NOMO-1 (cell line): ENCODE results near the gene STARD9.

Experiments
- DNase-seq, 2 experiments: peaks; one replicate each; lab custom pipeline; 2025; ENCODE audit not compliant: unreplicated experiment in 2 of 2; lab: John Stamatoyannopoulos, UW

The STARD9 gene

DNA sequence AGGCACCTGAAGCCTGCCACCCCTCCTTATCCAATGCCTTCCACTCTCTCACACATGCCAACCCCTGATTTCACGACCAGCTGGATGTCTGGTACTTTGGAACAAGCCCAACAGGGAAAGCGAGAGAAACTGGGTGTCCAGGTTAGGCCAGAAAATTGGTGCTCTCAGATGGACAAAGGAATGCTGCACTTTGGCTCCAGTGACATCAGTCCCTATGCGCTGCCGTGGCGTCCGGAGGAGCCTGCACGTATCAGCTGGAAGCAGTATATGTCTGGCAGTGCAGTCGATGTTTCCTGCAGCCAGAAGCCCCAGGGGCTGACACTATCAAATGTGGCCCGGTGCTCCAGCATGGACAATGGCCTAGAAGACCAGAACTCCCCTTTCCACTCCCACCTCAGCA, 116.4 kb downstream of the STARD9 start:
- DNase-seq, result no peak

DNA sequence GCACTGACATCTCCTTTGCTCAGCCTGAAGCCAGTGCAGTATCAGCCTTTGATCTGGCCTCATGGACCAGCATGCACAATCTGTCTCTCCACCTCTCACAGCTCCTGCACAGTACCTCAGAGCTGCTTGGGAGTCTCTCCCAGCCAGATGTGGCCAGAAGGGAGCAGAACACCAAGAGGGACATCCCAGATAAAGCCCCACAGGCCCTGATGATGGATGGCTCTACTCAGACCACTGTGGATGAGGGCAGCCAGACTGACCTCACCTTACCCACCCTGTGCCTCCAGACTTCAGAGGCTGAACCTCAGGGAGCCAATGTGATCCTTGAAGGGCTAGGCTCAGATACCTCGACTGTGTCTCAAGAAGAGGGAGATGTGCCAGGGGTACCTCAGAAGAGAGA, 117.1 kb downstream of the STARD9 start:
- no peak for DNase-seq

DNA sequence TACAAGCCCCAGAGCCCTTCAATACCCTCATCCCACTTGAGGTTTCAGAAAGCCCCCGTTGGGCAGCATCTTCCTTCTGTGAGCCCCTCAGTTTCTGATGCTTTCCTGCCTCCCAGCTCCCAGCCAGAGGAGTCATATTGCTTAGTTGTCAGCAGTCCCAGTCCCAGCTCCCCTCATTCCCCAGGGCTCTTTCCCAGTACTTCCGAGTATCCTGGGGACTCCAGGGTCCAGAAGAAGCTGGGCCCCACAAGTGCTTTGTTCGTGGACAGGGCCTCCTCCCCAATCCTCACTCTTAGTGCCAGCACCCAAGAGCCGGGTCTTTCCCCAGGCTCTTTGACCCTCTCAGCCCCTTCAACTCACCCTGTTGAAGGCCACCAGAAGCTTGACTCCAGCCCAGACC, 117.6 kb downstream of the STARD9 start:
- DNase-seq, result no peak

DNA sequence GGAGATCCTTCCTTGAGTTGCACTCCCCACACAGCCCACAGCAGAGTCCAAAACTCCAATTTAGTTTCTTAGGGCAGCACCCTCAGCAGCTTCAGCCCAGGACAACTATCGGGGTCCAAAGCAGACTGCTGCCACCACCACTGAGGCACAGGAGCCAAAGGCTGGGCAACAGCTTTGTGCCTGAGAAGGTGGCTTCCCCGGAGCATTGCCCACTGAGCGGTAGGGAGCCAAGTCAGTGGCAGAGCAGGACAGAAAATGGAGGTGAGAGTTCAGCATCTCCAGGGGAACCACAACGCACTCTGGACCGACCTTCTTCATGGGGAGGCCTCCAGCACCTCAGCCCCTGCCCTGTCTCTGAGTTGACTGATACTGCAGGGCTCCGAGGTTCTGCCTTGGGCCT, 118.1 kb downstream of the STARD9 start:
- DNase-seq, result no peak

DNA sequence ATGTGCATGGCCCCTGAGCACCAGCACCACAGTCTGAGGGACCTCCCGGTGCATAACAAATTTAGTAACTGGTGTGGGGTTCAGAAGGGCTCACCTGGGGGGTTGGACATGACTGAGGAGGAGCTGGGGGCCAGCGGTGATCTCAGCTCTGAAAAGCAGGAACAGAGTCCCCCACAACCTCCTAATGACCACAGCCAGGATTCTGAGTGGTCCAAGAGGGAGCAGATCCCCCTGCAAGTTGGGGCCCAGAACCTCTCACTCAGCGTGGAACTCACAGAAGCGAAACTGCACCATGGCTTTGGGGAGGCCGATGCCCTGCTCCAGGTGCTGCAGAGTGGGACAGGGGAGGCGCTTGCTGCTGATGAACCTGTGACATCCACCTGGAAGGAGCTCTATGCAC, 118.5 kb downstream of the STARD9 start:
- DNase-seq, result no peak

DNA sequence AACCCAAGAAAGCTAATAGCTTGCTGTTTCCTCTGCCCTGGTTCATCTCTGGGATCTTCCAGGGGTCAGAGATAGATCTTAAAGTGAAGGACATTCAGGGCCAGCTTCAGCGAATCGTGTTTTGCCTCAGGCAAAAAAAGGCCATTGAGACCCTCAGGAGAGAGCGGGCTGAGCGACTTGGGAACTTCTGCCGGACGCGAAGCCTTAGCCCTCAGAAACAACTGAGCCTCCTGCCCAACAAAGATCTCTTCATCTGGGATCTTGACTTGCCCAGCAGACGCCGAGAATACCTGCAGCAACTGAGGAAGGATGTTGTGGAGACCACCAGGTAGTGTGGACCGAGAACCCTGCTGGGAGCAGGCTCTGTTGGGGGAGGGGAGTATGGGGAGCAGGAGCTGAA, 119.0 kb downstream of the STARD9 start:
- no peak for DNase-seq

DNA sequence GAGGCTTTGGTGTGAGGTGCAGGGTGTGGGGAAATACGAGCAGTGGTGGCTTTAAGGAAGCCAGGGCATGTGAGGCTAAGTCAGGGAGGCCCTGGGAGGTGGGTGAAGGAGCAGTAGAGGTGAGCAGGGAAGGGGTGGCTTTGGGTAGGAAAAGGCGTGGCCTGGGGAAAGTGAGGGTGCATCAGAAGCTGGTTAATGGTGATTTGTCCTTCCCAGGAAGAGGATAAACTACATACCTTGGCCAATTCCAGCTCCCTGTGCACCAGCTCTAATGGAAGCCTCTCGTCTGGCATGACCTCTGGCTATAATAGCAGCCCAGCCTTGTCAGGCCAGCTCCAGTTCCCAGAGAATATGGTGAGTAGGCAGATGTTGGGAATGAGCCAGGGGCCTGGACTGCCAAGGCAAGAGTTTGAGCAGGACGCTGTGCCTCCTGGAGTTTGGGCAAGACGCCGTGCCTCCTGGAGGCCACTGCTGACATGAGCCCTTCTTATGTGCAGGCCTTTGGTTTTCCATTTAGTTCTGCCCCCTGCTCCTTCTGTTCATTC, 120.2 kb downstream of the STARD9 start:
- no peak for DNase-seq

DNA sequence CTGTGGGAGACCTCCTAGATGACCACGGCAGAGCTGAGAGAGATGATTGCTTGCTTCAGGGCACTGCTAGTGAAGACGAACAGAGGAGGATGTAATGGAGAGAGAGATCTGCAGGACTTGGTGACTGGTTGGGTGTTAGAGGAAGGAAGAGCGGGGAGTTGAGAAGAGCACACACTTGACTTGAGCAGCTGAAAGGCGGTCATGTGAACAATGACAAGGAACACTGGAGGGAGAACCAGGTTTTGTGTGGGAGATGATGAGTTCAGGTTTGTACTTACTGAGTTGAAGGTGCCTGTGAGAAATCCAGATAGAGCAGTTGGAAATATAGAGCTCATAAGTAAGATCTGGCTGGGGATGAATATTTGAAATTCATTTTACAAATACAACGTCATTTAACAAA, 121.2 kb downstream of the STARD9 start:
- DNase-seq, result no peak

DNA sequence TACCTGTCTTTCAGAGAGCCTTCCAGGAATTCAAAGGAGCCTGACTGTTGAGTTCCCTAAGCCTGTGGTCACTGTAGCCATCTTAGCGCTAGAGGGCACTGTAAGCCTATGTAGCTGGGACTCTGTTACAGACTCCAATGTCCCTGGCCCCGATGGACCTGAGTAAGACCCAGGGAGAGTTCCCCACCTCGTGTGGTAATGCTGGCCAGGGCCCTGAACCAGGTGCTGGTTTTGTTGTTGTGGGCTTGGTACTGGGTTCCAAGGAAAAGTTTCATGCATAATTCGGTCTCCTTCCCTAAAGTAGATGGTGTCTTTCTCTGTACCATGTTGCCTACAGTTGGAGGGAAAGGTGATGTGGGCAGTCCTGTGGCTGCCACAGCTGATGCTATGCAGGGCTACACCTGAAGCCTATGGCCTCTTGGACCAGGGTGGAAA, 129.1 kb downstream of the STARD9 start:
- DNase-seq, result peak; percentile 26 to 61

DNA sequence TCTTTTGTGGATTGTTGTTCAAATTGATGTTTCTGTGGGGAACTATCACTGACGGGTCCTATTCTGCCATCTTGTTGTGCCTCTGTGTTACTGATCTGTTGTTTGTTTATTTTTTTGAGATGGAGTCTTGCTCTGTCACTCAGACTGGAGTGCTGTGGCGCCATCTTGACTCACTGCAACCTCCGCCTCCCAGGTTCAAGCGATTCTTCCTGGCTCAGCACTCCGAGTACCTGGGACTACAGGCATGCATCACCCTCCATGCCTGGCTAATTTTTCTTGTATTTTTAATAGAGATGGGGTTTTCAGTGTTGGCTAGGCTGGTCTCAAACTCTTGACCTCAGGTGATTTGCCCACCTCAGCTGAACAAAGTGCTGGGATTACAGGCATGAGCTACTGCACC, 129.9 kb downstream of the STARD9 start:
- DNase-seq, result no peak

DNA sequence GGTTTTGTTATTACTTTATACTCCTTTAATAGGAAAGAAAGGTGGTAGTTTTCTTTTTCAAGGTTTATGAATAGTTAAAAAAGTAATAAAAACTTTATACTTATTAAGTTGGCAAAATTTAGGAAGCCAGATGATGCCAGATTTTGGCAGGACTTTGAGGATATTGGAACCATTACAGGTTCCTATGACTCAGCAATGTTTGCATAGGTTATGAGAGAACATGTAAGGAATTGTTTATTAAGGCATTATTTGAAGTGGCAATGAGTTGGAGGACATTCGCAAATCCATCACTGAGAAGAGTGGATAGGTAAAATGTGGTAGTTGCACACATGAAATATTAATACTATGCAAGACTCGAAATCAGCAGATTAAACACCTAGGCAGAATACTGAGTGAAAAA, 131.7 kb downstream of the STARD9 start:
- no peak for DNase-seq

DNA sequence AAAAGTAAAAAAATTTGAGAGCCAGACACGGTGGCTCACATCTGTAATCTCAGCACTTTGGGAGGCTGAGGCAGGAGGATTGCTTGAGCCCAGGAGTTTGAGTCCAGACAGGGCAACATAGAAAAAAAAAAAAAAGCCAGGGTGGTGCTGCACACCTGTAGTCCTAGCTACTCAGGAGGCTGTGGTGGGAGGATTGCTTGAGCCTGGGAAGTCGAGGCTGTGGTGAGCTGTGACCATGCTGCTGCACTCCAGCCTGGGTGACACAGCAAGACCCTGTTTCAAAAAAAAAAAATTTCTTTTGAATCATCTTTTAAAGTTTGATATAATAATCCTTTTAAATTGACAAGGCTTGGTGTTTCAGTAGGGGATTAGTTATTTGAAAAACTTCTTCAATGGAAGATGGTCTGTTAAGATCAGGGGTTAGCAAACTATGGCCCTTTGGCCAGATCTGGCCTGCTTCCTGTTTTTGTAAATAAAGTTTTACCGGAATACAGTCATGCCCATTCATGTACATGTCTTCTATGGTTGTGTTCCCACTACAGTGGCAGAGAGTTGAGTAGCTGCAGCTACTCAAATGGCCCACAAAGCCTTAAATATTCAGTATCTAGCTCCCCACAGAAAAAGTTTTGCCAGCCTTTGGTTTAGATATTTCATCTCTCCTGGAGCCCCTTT, 132.6 kb downstream of the STARD9 start:
- DNase-seq, result no peak

DNA sequence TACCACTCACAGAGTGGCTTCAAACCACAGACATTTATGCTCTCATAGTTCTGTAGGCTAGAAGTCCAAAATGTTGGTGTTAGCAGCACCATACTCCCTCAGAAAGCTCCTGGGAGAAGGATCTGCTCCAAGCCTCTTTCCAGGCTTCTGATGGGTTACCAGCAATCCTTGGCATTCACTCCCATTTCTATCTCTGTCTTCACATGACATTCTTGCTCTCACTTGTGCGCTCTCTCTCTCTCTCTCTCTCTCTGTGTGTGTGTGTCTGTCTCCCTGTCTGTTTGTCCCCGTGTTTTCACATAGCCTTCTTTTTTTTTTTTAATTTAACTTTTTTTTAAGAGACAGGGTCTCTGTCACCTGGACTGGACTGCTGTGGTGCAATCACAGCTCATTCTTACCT, 135.3 kb downstream of the STARD9 start:
- DNase-seq, result no peak

DNA sequence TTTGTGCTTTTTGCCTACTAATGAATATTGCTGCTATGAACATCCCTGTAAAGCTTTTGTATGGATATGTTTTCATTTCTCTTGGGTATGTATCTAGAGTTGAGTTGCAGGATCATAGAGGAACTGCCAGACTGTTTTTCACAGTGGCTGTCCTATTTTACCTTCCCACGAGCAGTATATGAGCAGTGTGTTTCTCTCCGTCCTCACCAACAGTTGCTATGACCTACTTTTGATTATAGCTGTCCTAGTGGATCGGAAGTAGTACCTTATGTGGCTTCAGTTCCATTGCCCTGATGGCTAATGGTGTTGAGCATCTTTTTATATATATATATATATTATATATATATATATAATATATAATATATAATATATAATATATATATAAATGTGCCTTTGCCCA, 136.3 kb downstream of the STARD9 start:
- DNase-seq, result no peak

DNA sequence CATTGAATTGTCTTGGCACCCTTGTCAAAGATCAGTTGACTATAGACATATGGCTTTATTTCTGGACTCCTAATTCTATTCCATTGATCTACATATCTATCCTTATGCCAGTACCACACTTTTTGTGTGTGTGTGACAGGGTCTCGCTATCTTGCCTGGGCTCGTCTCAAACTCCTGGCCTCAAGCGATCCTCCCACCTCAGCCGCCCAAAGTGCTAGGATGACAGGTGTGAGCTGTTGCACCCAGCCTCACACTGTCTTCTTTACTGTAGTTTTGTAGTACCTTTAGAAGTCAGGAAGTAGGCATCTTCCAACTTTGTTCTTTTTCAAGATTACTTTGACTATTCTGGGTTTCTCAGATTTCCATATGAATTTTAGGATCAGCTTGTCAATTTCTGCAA, 137.2 kb downstream of the STARD9 start:
- DNase-seq, result no peak

DNA sequence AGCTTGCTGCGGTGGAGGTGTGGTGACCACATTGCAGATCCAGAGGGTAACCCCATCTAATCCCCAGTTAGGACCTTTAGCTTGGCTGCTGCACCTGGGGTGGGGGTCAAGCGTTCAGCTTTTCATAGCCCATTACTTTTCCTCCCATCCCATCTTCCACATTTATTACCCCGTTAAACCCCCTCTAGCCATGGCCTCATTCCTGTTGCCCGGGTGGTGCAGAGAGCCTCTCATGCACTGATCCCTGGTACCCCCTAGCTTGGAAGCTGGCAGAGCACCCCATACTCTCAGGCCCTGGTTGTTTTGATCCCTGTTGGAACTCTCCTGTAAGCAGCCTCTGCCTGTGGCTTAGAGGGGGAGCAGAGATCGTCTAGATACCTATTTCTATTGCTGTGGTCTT, 140.7 kb downstream of the STARD9 start:
- DNase-seq, result no peak

DNA sequence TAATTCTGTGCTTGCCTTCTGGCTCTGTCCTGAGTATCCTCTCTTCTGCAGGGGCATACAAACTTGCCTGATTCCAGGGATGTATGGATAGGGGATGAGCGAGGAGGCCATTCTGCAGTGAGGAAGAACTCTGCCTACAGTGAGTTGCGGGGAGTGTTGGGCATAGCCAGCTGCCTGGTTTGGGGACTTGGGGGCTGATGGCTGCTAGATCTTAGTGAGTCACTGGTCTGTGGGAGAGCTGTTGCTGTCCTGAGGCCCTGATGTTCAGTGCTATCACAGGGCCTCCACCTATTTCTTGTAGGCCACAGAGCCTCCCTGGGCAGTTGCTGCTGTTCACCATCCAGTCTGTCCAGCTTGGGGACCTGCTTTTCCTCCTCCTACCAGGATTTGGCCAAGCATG, 141.2 kb downstream of the STARD9 start:
- DNase-seq, result no peak

DNA sequence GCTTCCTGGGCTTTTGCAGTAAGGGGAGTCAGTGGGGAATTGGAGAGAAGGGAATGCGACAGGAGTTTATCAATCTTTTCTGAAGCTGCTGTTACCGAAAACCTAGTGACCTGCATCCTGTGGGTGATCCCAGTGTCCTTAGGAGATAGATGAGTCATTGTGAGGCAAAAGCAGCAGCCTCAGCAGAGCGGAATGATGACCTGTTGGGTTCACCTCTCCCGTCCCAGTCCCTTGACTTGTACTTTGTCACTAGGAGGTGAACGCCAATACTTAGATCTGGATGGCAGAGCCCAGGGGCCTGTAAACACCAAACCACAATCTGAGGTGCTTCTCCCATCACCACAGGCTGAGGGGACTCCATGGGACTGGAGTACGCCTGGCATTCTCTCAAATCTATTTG, 143.6 kb downstream of the STARD9 start:
- no peak for DNase-seq

DNA sequence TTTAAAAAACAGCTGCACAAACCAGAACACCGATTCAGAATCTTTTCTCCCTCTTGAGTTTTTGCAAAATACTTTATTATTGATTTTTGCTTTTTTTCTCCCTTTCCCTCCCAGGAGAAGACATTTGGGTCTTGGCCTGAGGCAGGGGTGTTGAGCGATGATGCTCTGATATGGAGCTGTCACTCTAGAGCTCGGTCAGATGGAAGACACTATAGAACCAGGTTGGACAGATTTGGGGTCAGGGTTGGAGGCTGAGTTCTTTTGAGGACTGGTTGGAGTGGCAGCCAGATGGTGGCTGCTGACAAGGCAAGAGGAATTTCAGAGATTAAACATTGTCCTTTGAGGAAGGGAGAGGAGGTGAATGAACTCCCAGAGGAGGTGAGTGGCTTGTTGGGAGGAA, 144.7 kb downstream of the STARD9 start:
- DNase-seq, result no peak

DNA sequence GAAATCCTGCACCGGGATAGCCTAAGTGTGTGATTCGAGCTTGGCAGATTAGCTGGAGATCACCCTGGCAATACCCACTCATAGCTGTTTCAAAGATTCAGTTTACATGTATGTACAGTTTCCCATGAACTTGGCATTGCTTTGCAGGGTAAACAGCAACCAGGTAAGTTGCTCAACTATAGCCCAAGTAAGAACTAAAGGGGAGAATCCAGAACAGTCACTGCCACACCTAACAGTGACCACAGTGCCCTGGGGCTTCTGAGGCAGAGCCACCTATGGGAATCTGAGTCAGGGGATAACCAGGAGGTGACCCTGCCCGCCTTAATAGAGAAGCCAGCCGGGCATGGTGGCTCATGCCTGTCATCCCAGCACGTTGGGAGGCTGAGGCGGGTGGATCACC, 145.6 kb downstream of the STARD9 start:
- DNase-seq, result no peak

DNA sequence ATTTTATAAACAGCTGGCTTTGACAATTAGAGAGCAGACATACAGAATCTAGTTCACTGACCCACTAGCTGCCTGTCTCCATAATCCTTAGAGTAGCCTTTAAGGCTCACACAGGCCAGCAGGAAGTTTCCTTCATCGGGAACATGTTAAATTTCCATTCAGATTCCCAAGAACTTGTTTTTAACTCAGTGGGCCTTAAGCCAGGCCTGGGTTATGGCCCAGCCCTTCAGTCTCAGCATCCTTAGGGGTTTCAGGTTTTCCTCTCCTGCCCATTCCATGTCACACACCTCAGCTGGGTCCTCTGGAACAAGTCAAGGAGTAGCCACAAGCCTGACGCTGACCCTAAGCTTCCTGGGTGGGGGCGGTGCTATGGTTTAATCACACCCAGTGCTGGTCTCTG, 146.5 kb downstream of the STARD9 start:
- no peak for DNase-seq

DNA sequence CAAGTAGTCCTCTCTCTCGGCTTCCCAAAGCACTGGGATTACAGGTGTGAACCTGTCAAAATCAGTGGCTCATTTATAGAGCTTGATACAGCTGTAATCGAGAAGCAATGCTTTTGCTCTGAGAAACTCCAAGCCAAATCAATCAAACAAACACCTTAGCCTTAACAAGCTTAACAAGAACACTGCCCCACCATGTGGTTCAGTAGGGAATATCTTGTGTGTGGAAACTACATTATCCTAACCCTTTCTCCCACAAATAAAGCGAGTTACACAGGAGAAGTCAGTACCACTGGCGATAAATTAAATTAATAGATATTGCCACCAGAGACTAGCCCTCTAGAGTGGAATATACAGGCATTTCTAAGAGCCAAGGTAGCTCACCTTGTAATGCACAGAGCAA, 147.7 kb downstream of the STARD9 start:
- no peak for DNase-seq

DNA sequence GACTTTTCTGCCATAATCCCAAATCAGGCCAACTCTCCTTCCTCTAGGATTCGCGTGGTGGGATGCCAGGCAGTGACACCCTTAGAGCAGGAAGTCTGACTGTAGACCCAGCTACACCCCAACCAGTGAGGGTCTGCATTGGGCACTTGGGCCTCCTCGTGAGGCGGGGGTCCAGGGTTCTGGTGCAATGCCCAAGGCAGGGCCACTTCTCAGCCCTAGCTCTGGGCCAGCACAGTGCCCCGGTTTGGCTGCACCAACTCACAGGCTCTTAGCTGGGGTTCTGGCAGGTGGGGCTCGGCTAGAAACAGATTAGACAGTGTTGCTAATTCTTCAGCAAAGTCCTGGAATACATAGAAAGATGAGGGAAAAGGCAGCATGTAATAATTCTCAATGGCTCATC, 148.9 kb downstream of the STARD9 start:
- no peak for DNase-seq
